ENCODE data around the gene EWSR1.

EWSR1 gene

GRCh38 chr22:29253561-29254285 is 14.3 kb upstream of the EWSR1 start:
- DNase-seq (ENCODE audit: low read depth) = no peak
- TF ChIP-seq, protein P1, sequence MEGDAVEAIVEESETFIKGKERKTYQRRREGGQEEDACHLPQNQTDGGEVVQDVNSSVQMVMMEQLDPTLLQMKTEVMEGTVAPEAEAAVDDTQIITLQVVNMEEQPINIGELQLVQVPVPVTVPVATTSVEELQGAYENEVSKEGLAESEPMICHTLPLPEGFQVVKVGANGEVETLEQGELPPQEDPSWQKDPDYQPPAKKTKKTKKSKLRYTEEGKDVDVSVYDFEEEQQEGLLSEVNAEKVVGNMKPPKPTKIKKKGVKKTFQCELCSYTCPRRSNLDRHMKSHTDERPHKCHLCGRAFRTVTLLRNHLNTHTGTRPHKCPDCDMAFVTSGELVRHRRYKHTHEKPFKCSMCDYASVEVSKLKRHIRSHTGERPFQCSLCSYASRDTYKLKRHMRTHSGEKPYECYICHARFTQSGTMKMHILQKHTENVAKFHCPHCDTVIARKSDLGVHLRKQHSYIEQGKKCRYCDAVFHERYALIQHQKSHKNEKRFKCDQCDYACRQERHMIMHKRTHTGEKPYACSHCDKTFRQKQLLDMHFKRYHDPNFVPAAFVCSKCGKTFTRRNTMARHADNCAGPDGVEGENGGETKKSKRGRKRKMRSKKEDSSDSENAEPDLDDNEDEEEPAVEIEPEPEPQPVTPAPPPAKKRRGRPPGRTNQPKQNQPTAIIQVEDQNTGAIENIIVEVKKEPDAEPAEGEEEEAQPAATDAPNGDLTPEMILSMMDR (IDR thresholded peaks at IDR 0.05; ENCODE audit: control insufficient read depth, insufficient read depth, low read depth, low read length, missing control alignments) = no peak
- no peak overlapping the region for H3K4me3 ChIP-seq (ENCODE audit: control insufficient read depth, low read depth, low read length)

DNA sequence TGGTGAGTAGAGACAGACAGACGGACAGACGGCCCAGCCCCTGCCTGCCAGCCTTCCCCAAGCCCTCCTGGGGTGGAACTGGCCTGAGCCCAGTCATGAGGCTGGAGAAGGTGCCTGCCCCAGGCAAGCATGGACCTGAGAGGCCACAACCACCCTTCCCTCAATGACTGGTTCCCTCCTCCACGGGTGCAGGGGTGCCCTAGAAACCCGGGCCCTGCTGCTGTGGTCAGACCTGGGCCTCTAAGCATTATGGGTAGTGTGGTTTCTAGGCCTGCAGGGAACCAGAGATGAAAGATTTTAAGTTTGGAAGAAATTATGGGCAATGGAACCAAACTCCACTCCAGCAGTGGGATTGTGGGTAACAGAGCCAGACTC is 13.8 kb upstream of the EWSR1 start:
- no peak overlapping the region for H3K4me3 ChIP-seq (ENCODE audit: control insufficient read depth, low read depth, low read length)
- DNase-seq (ENCODE audit: low read depth) = no peak
- TF ChIP-seq, protein P1 (IDR thresholded peaks at IDR 0.05; ENCODE audit: control insufficient read depth, insufficient read depth, low read depth, low read length, missing control alignments) = no peak

DNA sequence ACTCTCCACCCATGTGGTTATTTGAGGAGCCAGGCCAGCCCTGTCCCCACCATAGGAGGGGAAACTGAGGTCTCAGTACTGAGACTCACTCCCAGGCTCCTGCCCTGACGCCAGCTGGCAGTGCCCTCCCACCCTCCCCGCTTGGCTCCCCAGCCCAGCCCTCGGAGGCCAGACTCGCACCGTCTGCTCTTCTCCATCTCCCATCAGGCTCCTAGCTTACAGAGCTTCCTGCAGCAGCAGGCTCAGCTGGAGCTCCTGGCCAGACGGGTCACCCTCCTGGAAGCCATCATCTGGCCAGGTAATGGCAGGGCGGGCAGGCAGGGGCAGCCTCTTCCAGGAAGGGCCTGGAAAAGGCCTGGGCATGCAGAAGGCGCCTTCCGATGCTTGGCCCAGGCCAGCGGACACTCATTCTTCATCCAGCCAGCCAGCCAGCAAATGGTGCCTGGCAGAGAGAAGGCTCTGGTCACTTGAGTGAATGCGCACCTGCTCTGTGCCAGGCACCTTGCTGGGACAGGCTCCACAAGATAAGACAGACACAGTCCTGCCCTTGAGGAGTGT is 12.9 kb upstream of the EWSR1 start:
- no peak for DNase-seq (ENCODE audit: low read depth)
- H3K4me3 ChIP-seq (ENCODE audit: control insufficient read depth, low read depth, low read length) = no peak overlapping the region
- TF ChIP-seq, protein P1 (IDR thresholded peaks at IDR 0.05; ENCODE audit: control insufficient read depth, insufficient read depth, low read depth, low read length, missing control alignments) = no peak

- TF ChIP-seq, protein P1 (IDR thresholded peaks at IDR 0.05; ENCODE audit: control insufficient read depth, insufficient read depth, low read depth, low read length, missing control alignments) = no peak
- H3K4me3 ChIP-seq (ENCODE audit: control insufficient read depth, low read depth, low read length) = no peak overlapping the region
- no peak for DNase-seq (ENCODE audit: low read depth)
These were observed 11.3 kb upstream of the EWSR1 start for GRCh38 chr22:29256606-29257325.

GRCh38 chr22:29257751-29258181 is 10.3 kb upstream of the EWSR1 start:
- TF ChIP-seq, protein P1 (IDR thresholded peaks at IDR 0.05; ENCODE audit: control insufficient read depth, insufficient read depth, low read depth, low read length, missing control alignments) = no peak
- no peak overlapping the region for H3K4me3 ChIP-seq (ENCODE audit: control insufficient read depth, low read depth, low read length)
- DNase-seq (ENCODE audit: low read depth) = no peak

- TF ChIP-seq, protein P1 (IDR thresholded peaks at IDR 0.05; ENCODE audit: control insufficient read depth, insufficient read depth, low read depth, low read length, missing control alignments) = no peak
- no peak overlapping the region for H3K4me3 ChIP-seq (ENCODE audit: control insufficient read depth, low read depth, low read length)
- DNase-seq (ENCODE audit: low read depth) = no peak
These were observed 9.4 kb upstream of the EWSR1 start for GRCh38 chr22:29258407-29259252.
